ENCODE results near the gene LSM4. TPM values are rescaled to one million over a fixed set of nuclear protein-coding genes. Genes with fewer than 3 reads are reported as not detected.

LSM4 gene
- total and polyA plus RNA-seq, 2 of the 13 experiments (the other 11 are each of a cell fraction or from before 2014, with no cell fraction given): 65.8 to 166 TPM

- TF ChIP-seq PAX8 (CRISPR knock-in tag; IDR thresholded peaks at IDR 0.05; ENCODE audit: borderline replicate concordance) (no peak), NR2C2 (CRISPR knock-in tag; IDR thresholded peaks at IDR 0.05; ENCODE audit: borderline replicate concordance) (peak; percentile 79; the same call in 1 of the 2 replicates), MLX (CRISPR knock-in tag; IDR thresholded peaks at IDR 0.05) (peak; percentile 56; the same call in 1 of the 2 replicates), RAD51 (IDR thresholded peaks at IDR 0.05; ENCODE audit: borderline replicate concordance) (no peak), CEBPZ (IDR thresholded peaks at IDR 0.05; ENCODE audit: low read length) (no peak), TRIM24 (CRISPR knock-in tag; IDR thresholded peaks at IDR 0.05) (no peak), ZNF782 (CRISPR knock-in tag; IDR thresholded peaks at IDR 0.05; ENCODE audit: borderline replicate concordance) (no peak), ZBTB49 (CRISPR knock-in tag; IDR thresholded peaks at IDR 0.05; ENCODE audit: borderline replicate concordance) (no peak), ASH2L (IDR thresholded peaks at IDR 0.05; ENCODE audit: insufficient read length, low read depth, low read length) (peak; percentile 29), MLXIP (CRISPR knock-in tag; IDR thresholded peaks at IDR 0.05; ENCODE audit: borderline replicate concordance) (no peak), ZBTB34 (CRISPR knock-in tag; IDR thresholded peaks at IDR 0.05) (peak; percentile 77; the same call in 1 of the 2 replicates), TBX2 (CRISPR knock-in tag; IDR thresholded peaks at IDR 0.05; ENCODE audit: borderline replicate concordance) (peak; percentile 63; the same call in 1 of the 2 replicates), ZBTB14 (CRISPR knock-in tag; IDR thresholded peaks at IDR 0.05) (no peak), HOXA3 (CRISPR knock-in tag; IDR thresholded peaks at IDR 0.05) (peak; percentile 94), THYN1 (CRISPR knock-in tag; IDR thresholded peaks at IDR 0.05; ENCODE audit: borderline replicate concordance, low read depth) (no peak), ELF1 (CRISPR knock-in tag; IDR thresholded peaks at IDR 0.05) (peak; percentile 85)
Observed at GRCh38 chr19:18364826-18365528, 42.1 kb upstream of the LSM4 start (continued).
